Measurements from ENCODE around the gene HNRNPA0.

HNRNPA0 gene

GRCh38 chr5:137716337-137716736, 37.8 kb downstream of the HNRNPA0 start:
- no peak for DNase-seq

GRCh38 chr5:137715456-137715855, 38.7 kb downstream of the HNRNPA0 start:
- DNase-seq = no peak

- DNase-seq = no peak
Measured at GRCh38 chr5:137714946-137715345, 39.2 kb downstream of the HNRNPA0 start.

- DNase-seq = no peak
Measured at GRCh38 chr5:137714494-137714893, 39.7 kb downstream of the HNRNPA0 start.

- DNase-seq = no peak
Measured at GRCh38 chr5:137712139-137712667, 42.0 kb downstream of the HNRNPA0 start.

GRCh38 chr5:137710086-137710485, 44.1 kb downstream of the HNRNPA0 start:
- DNase-seq = no peak

- no peak for DNase-seq
Measured at GRCh38 chr5:137708796-137709559, 45.2 kb downstream of the HNRNPA0 start.

GRCh38 chr5:137708062-137708461, 46.1 kb downstream of the HNRNPA0 start:
- no peak for DNase-seq

- DNase-seq = no peak
Measured at GRCh38 chr5:137706841-137707240, 47.3 kb downstream of the HNRNPA0 start.

- no peak for DNase-seq
Measured at GRCh38 chr5:137705106-137705505, 49.1 kb downstream of the HNRNPA0 start.

- DNase-seq = no peak
Measured at GRCh38 chr5:137703565-137703964, 50.6 kb downstream of the HNRNPA0 start.

GRCh38 chr5:137700282-137700680, 53.9 kb downstream of the HNRNPA0 start:
- no peak for DNase-seq

- no peak for DNase-seq
Measured at GRCh38 chr5:137699336-137700281, 54.6 kb downstream of the HNRNPA0 start.

- DNase-seq = no peak
Measured at GRCh38 chr5:137696481-137696880, 57.7 kb downstream of the HNRNPA0 start.

- DNase-seq = no peak
Measured at GRCh38 chr5:137695651-137696428, 58.3 kb downstream of the HNRNPA0 start.
